T1000 (cell line): ENCODE data around the gene GTSE1.
"Not testable (repeated sequence)": the region's sequence is repeated elsewhere in the genome, so short reads cannot be mapped to it uniquely, and the experiment has no call there.

Experiments
- DNase-seq: peaks from one replicate; lab custom pipeline; 2025; ENCODE audit warnings: mixed read lengths; lab: John Stamatoyannopoulos, UW

GTSE1 gene

GRCh38 chr22:46292732-46293131 lies 3.9 kb upstream of the GTSE1 start:
- DNase-seq = no peak

- no peak for DNase-seq
Observed at GRCh38 chr22:46293577-46294260, 3.0 kb upstream of the GTSE1 start.

GRCh38 chr22:46294784-46295183 lies 1.9 kb upstream of the GTSE1 start:
- DNase-seq = no peak

- DNase-seq = no peak
Observed at GRCh38 chr22:46295277-46295971, 1.2 kb upstream of the GTSE1 start.

- peak; percentile 8 for DNase-seq
Observed at GRCh38 chr22:46297151-46297812, 612 bp downstream of the GTSE1 start.

GRCh38 chr22:46299101-46299500 lies 2.4 kb downstream of the GTSE1 start:
- DNase-seq = no peak

- no peak for DNase-seq
Observed at GRCh38 chr22:46300491-46300890, 3.8 kb downstream of the GTSE1 start.

GRCh38 chr22:46303347-46303965 lies 6.8 kb downstream of the GTSE1 start:
- DNase-seq = no peak

GRCh38 chr22:46308283-46308988 lies 11.8 kb downstream of the GTSE1 start:
- no peak for DNase-seq

GRCh38 chr22:46309526-46310085 lies 12.9 kb downstream of the GTSE1 start:
- DNase-seq = no peak

- DNase-seq = no peak
Observed at GRCh38 chr22:46312056-46312455, 15.4 kb downstream of the GTSE1 start.

- DNase-seq = not testable (repeated sequence)
Observed at GRCh38 chr22:46312848-46313247, 16.2 kb downstream of the GTSE1 start.

- DNase-seq = no peak
Observed at GRCh38 chr22:46315976-46316375, 19.3 kb downstream of the GTSE1 start.

- no peak for DNase-seq
Observed at GRCh38 chr22:46317646-46318045, 21.0 kb downstream of the GTSE1 start.

- DNase-seq = no peak
Observed at GRCh38 chr22:46318576-46318975, 21.9 kb downstream of the GTSE1 start.

- no peak for DNase-seq
Observed at GRCh38 chr22:46319319-46319718, 22.6 kb downstream of the GTSE1 start.

- DNase-seq = no peak
Observed at GRCh38 chr22:46320166-46320710, 23.6 kb downstream of the GTSE1 start.

- DNase-seq = no peak
Observed at GRCh38 chr22:46320716-46321386, 24.2 kb downstream of the GTSE1 start.

GRCh38 chr22:46322711-46323110 lies 26.0 kb downstream of the GTSE1 start:
- no peak for DNase-seq

- no peak for DNase-seq
Observed at GRCh38 chr22:46323162-46323561, 26.5 kb downstream of the GTSE1 start.
